AG09309 (cell line): ENCODE results near the gene TRMT112.

Experiments used
- DNase-seq: peaks from one replicate; pipeline ENCODE4 v3.0.0-alpha.2; 2010; ENCODE audit warnings: low read depth
- H3K4me3 ChIP-seq: 2 replicates; pipeline ENCODE4 v1.5.1; 2011; ENCODE audit warnings: mild to moderate bottlenecking, low read depth, low read length, moderate library complexity; ENCODE audit not compliant: control insufficient read depth
- CTCF ChIP-seq: IDR thresholded peaks from 2 replicates; pipeline ENCODE4 v1.5.1; 2011; ENCODE audit warnings: mild to moderate bottlenecking, low read depth, low read length, inconsistent platforms; ENCODE audit not compliant: insufficient read depth, control insufficient read depth; ENCODE audit errors: missing control alignments

Gene TRMT112

GRCh38 chr11:64343767-64344559, 26.6 kb upstream of the TRMT112 start:
- no peak overlapping the region for H3K4me3 ChIP-seq
- no peak for DNase-seq
- TF ChIP-seq CTCF: no peak

GRCh38 chr11:64342869-64343745, 25.7 kb upstream of the TRMT112 start:
- no peak overlapping the region for H3K4me3 ChIP-seq
- TF ChIP-seq CTCF: no peak

GRCh38 chr11:64341851-64342791, 24.8 kb upstream of the TRMT112 start:
- no peak for TF ChIP-seq CTCF
- peak overlapping the region; percentile 39 for H3K4me3 ChIP-seq
- no peak for DNase-seq

More at GRCh38 chr11:64342869-64343745, 25.7 kb upstream of the TRMT112 start:
- DNase-seq: no peak

- DNase-seq: no peak
- no peak overlapping the region for H3K4me3 ChIP-seq
- no peak for TF ChIP-seq CTCF
Measured at GRCh38 chr11:64341429-64341828, 24.1 kb upstream of the TRMT112 start.

- no peak overlapping the region for H3K4me3 ChIP-seq
- no peak for DNase-seq
Measured at GRCh38 chr11:64340671-64341335, 23.4 kb upstream of the TRMT112 start.

More at GRCh38 chr11:64340671-64341335, 23.4 kb upstream of the TRMT112 start:
- no peak for TF ChIP-seq CTCF
